HG02610 (cell line): ENCODE data around the gene P4HA3.

Experiments used
- ATAC-seq: cut with Tn5 transposase; IDR thresholded peaks from one replicate; pipeline ENCODE4 v1.9.1; 2021; ENCODE audit warnings: mild to moderate bottlenecking, moderate library complexity; ENCODE audit not compliant: unreplicated experiment

The P4HA3 gene

DNA sequence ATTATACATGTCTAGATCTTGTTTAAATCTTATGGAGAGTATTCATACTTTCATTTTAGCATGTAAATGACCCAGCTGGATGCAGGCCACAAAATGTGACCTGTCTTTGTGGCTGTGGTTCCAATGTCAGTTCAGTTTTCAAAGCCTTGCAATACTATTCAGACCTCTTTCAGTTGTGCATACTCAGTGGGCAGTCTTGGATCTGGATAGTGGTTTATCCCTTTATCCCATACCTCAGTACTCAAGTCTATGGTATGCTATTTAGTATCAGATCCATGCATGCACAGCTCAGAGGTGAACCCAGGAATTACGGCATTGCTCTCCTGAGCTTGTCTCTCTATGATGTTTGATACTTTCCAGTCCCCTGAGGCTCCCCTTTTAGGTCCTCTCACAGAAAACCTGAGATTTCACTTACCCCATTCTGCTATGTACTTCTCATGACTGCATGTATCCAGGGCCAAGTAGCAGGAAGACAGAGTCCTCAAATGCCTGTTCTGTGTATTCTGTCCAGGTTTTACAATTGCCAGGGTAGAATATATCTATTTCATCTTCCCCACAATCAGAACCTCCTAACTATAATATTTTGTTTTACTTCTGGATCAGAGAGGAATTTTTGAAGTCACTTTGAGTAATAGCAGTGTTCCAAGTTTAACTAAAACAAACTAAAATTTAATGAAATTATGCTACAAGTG lies 6.9 kb upstream of the P4HA3 start:
- ATAC-seq, result no peak

DNA sequence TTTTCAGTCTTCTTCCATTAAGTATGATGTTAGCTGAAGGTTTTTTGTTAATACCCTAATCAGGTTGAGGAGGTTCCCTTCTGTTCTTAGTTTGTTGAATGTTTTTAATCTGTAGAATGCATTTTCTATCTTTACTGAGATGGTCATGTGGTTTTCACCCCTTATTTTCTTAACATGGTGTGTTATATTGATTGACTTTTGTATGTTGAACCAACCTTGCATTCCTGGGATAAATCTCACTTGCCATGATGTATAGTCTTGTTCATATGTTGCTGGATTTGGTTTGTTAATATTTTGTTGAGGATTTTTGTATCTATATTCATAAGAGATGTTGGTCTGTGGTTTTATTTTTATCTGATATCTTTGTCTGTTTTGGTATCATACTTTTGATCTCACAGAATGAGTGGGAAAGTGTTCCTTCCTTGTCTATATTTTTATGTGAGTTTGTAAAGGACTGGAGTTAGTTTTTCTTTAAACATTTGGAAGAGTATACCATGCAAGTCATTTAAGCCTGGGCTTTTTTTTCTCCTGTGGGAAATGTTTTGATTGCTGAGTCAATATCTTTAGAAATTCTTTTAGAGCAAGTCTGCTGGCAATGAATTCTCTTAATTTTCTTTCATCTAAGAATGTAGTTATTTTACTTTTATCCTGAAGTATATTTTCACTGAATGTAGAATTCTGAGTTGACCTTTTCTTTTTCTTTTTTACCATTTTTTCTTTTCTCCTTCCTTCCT lies 5.5 kb upstream of the P4HA3 start:
- ATAC-seq, result no peak

DNA sequence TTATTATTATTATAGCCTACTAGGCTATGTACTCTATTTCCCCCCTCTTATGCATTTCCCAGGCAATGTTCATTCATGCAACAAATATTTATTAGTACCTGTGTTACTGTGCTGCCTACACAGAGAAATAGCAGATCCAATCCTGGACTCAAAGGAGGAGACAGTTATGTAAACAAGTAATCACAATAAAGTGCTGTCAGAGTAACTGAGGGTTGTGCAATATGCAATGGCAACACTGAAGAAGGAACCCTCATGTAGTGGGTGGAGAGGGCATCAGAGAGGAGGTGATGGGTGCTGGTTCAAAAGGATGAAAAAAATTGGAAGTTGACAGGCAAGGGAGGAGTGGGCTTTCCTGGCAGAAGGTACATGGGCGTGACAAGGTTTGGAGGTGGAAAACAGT lies 886 bp upstream of the P4HA3 start:
- no peak for ATAC-seq

DNA sequence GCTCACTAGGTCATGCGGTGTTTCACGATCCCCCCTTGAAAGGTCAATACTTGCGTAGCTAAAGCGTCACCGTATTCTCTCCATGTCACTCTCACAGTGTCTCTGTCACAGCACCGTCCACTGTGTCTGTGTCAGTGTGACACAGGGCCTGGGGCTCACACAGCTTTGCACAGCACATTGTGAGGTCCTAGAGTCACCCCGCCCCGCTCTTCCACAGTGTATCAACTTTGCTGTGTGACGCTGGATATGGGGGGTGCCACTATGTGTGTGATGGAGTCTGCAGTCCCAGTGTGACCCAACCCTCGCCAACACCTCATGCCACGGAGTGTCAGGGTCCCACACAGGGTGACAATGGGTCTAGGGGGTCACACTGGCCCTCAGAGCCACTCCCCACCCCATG lies 583 bp downstream of the P4HA3 start:
- ATAC-seq, result no peak

DNA sequence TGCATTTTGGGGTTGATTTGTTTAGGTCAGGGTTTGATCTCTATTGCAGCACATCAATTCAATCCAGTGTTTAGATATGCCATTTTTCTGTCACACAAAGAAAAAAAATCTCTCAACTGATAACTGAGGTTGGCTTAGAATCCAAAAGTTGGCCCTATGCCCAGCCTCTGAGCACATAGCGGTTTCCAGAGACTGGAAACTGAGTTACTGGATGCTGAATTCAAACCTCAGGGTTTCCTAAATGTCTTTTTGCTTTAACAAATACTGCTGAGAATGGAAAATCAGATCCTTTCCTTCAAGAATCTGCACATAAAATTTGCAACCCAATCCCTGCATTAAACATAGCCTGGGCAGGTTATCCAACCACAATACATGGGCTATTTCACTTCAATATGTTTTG lies 4.0 kb downstream of the P4HA3 start:
- ATAC-seq, result no peak

DNA sequence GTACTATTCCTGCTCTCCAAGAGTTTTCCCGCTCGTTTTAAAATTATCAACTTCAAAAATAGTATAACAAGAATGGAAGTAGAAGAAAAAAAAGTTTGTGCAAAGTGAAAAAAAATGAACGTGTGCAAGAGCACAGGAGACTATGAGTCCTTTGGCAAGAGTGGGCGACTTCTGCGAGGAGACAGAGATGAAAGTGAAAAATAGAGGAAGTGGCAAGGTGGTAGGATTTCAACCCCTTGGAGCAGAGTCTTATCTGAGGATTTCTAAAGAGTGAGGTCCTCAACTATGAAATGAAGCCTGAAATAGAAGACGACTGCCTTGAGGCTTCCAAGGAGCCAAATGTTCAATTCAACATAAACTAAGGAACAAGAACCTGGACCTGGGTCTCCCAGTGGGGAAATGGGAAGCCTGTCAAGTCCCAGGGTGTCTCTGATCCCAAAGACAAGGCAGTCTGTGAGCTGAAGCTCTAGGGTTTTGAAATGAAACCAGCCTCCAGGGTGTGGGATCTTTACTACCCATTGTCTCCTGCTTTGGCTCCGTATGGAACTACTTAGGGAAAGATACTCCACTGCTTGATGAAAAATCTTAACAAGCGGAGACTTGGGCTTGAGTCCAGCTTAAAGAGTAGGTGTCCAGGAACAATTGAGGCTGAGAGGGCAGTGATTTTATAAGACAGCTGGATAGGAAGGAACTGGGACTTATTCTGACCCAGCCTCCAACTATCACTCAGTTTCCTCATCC lies 4.8 kb downstream of the P4HA3 start:
- no peak for ATAC-seq

DNA sequence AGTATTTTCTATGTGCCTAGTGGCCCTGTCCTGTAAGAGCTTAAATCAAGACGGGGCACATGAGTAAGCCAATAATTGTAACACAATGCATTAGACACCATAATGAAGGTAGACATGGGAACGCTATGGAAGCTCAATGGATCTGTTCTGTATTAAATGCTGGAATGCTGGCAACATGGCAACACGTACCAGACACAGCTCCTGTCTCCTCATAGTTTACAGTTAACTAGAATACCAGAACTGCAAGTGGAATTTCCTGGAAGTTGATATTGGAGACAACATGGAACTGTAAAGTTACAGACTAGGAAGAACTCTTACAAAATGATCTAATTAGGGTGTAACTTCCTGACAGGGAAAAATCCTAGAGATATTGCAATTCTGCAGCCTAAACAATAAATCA lies 12.4 kb downstream of the P4HA3 start:
- ATAC-seq, result no peak

DNA sequence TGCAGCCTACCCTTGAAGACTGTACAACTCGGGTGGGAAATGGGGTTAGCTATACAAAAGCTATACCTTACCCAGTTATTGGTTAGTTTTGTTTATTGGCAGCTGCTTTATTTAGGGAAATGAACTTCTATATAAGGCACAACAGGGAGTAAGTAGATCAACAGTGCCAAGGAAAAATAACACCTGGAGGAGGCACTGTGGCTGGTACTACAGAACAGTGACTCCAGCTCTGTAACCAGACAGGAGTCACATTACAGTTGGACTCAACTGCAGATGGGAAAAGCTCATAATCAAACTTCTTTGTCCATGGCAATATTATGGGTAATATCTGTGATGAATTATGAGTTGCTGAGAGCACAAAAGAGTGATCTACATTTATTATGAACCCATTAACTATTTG lies 14.0 kb downstream of the P4HA3 start:
- ATAC-seq, result no peak

DNA sequence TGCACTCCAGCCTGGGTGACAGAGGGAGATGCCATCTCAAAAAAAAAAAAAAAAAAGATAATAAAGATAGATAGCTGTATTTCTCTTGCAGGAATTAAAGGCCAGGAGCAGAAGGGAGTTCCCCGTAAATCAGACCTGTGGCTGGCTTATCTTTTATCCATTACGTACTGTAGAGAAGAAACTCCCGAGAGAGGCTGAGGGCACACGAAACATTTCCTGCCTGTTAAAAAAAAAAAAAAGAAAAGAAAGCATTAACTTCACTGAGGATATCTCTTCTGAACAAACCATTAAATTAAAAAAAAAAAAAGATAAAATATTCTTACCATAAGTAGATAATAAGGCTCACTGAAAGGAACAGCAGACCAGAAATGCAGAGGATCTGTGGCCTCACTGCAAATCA lies 22.5 kb downstream of the P4HA3 start:
- no peak for ATAC-seq

DNA sequence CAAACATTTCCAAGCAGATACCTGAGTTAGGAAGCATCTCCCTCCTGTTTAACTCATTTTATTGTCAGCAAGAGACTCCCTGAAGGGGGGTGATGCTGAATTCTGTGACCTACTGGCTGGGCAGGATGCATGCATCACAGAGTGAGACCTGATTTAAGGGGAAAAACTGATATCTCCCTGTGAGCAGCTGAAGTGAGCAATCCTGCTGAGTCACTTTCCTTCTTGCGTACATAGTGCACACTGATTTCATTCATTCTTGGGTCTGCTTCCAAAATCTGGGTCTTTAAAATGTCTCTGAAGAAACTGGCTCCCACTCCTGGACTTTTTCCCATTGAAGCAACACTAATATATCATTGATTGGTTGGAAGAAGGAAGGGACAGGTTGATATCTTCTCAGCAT lies 23.3 kb downstream of the P4HA3 start:
- ATAC-seq, result no peak

DNA sequence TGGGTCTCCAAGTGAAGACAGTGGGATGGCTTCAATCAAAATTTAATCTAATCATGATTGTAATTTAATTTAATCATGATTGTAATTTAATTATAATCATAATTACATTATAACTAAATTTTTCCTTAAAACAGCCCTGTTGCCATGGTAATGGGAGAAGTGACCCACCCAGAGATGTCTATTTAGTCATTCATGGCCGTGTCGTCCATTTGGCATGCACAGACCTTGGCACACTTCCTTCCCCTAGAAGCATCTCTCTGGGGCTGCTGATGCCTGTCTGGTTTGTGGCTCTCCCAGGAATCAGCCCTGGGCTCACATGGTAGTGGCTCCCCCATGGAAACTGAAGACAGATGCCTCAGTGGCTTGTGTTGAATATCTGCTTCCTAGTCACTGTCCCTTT lies 27.0 kb downstream of the P4HA3 start:
- no peak for ATAC-seq

DNA sequence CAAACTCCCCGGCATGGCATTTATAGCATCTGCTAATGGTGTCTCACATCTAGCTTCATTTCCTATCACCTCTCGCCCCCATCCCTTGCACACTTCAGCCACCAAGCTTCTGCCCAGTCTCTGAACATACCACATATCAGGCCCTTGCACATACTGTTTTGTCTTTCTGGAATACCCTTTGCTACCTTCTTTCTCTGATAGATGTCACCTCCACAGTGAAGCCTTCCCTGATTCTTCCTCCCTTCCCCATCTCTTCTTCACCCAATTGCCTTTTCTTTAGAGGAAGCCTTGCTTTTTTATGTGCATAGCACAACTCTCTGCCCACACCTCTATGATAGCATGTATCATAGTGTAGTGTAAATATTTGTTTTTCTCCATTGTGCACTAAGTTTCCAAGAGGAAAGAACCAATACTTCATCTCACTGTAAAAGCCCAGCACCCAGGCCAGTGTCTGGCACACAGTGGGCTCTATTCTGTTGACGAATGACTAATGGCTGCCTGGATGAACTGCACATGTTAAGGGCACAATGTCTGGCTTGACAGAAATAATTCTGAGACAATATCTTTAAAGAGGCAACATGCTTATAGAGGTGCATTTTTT lies 27.8 kb downstream of the P4HA3 start:
- no peak for ATAC-seq

DNA sequence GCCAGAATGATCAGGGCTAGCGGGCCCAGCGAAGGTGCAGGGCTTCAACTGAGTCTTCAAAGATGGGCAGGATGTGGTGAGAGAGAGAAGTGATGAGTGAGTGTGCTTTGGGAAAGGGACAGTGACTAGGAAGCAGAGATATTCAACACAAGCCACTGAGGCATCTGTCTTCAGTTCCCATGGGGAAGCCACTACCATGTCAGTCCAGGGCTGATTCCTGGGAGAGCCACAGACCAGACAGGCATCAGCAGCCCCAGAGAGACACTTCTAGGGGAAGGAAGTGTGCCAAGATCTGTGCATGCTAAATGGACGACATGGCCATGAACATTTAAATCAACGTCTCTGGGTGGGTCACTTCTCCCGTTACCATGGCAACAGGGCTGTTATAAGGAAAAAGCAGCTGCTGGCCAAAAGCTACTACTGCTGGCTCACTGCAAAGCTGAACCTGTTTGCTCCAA lies 28.5 kb downstream of the P4HA3 start:
- no peak for ATAC-seq

DNA sequence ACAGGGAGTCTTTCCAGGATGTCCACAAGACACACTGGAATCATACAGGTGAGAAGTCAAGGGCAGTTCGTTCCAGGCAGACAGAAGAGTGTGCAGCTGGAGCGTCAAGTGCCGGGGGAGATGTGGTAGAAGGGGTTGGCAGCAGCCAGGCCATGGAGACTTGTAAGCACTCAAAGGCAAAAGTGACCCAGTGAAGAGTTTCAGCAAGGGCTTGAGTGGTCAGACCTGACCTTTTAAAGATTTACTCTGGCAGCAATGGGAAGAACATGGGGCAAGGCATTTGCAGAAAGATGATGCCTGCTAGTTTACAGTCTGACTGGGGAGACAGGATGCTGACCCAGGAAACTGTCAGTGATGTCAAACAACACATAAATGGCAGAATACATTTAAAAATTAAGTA lies 29.0 kb downstream of the P4HA3 start:
- no peak for ATAC-seq

DNA sequence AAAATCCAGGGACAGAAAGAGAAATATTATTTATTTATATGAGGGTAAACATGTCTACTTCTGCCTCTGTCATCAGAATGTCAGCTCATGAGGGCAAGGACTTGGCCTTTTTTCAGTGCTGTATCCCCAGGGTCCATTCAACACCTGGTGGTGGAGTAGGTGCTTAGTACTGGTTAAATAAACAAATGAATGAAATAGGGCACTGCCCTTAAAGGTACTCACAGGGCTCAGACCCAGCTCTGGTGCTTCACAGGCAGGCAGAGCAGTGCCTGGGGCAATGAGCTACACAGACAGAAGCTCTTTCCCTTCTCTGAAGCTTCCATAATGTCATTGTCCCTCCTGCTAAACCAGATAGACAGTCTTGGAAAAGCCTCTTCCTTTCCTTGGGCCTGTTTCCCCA lies 30.9 kb downstream of the P4HA3 start:
- no peak for ATAC-seq

DNA sequence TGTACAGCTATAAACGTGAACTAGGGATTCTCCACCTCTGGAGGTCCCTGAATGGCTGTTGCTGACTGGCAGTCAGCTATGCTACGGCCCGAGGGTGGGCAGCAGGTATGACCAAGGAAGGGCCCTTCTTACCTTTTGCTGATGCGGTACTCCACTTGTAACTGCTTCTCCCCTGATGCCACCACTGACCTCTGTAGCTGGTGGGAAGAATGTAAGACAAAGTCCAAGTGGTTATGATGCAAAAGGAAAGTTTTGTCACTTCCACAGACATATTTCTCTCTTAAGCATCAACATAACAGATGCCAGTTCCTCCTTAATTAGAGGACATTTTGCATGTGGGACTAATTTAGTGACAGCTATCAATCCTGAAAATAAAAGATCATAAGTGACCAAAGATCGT lies 32.2 kb downstream of the P4HA3 start:
- no peak for ATAC-seq

DNA sequence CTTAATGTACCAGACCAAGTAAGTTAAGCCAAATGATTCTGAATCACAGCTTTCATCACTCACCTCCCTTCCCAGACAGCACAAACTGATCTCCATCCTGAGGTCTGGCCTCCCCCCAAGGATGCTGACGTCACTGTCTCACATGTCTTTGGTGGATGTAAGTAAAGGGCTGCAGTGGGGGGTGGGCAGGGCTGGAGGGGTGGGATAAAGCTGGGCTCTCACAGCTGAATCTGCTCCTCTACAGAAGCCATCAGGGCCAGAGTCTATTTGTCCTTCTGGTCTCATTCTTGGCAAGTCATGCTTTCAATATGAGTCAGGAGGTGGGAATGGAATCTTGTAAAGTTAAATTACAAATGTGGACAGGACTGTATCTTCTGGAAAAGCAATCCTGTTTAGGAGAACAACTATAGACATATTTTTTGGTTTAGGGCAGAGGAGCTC lies 32.7 kb downstream of the P4HA3 start:
- ATAC-seq, result no peak

DNA sequence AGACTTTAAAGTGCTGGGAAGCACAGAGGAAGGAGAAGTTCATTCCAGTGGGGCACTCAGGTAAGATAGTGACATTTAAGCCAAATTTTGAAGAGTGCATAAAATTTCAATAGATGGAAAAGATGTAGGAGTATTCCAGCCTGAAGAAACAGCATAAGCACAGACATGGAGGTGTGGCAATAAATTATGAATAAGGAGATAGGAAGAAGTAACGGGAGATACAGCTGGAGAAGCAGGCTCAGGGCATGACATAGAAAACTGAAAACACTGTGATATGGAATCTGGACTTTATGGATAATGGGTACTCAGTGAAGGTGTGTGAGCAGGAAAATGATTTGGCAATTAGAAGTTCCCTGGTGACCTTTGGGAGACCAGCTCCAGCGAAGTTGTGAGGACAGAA lies 33.3 kb downstream of the P4HA3 start:
- ATAC-seq, result no peak

DNA sequence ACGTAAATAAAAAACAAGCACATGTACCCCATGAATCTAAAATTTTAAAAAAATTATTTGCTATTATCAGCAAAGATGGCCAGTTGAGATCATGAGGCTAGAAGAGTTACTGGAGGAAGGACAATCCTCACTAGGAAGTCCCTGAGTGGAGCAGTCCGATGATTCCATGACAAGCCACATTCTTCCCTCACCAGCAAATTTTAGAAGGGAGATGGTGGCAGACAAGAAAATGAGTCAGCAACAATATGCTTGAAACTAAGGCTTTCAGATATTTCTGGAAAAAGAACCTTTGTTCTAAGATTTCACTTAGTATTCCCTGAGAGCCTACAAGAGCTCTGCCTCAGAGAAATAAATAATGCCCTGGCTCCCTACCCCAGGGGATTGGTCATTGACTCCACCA lies 34.9 kb downstream of the P4HA3 start:
- no peak for ATAC-seq

DNA sequence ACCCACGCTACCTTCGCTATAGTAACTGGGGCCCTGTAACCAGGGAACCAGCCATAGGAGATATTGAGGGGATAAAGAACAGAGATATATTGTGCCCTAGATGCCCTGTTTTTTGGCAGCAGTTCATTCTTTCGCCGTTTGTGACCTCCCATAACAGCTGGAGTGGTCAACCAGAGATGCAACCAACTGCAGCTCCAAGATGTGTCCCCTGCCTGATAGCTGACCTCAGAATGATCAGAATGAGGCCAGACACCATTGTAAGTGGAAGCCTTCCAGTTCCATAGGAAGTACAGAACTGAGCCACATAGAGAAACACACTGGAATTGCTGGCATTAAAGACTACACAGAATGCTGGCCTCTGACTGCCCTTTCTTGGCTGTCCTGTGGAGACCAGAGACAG lies 39.2 kb downstream of the P4HA3 start:
- ATAC-seq, result no peak

DNA sequence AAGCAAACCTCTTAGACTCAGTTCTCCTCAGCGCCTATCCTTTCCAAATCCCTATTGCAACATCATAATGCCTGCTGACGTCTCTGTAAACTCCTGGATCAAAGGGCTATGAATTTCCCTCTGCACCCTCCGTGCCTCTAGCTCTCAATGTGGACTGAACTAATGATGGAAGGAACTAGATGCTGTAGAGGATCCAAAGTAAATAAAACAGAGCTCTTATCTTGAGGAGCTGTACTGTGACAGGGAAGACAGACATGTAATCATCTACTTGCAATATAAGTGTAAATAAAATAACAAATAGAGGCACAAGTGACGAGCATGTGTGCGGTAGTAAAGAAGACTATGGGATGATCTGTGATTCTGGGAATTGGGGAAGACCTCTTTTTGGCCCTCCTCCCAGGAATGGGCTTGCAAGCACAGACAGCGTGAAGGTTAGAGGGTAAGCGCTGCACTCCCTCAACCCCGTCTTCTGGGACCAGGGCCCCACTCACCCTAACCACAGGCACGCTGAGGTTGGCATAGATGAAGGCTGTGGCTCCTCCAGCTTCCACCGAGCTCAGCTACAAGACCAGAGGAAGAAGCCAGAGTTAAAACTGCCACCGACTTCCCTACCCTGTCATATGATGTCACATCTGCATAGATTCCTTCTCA lies 42.2 kb downstream of the P4HA3 start:
- no peak for ATAC-seq
